NCI-H524 treated with DMSO at 0.1 percent for 48 hours (cell line): Measurements from ENCODE around the gene ESAM.

Experiments
- DNase-seq: peaks from one replicate; lab custom pipeline; 2025; lab: John Stamatoyannopoulos, UW

ESAM gene

DNA sequence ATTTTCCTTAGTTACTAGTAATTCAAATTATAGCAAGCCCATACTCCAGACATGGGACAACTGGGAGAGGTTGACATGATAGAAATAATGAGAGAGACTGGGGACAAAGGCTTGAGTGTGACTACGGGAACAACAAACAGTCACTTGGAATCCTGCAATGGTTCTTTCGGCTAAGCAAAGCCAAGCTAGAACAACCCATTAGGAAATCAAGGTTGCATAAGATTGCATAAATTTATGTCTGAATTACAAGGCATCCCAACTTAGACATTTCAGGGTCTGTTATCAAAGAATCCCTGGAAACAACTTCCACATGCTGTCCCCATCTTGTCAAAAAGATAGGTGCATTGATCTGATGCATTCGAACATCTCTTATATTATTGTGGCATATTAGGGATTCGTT lies 32.5 kb downstream of the ESAM start:
- DNase-seq, result no peak

DNA sequence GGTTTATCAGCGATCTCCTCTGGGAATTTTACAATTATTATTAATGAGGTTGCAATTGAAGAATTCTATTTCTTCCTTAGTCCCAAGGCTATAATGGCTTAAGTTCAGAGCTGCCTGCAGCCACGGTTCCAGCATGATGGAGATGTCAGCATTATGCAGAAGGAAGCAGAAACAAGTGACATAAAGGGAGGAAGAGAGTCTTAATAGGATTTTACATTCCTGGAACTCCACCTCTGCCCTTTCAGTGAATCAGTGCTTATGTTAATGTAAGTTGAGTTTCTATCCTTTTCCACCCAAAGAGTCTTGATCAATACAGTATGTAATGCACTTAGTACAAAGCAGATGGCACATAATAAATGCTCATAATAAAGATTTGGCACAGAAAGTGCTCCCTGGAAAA lies 34.0 kb downstream of the ESAM start:
- no peak for DNase-seq

DNA sequence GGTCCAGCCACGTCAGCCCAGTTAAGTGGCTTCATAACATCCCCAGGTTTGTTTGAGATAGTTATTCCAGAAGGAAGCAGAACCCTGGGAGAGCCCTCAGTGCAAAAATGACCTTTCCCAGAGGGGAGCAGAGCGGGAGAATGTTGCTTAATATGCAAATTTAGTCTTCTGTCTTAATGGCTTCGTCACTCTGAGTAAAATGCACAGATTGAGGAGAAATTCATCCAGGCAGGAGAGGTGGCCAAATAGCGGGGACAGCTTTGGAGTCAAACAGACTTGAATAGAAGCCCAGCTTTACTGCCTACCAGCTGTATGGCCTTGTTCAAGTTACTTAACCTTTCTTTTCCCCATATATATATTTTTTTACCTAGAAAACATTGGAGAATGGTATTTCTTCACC lies 34.6 kb downstream of the ESAM start:
- DNase-seq, result no peak

DNA sequence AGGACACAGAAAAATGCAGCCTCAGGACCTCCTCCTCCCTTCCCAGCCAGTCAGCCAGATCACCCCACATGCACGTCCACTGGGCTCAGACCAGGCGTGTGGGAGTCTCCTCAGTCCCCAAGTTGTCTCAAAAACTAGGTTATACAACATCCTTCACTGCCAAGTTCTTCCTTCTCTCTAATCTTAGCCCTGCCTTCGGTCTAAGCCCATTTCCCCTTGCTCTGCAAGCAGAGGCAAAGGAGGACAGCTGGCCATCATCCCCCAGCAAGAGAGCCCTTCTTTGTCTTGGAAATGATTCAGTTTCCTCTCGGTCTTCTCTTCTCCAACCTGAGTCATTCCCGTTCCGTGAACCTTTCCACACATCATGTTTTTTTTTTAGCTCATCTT lies 36.4 kb downstream of the ESAM start:
- DNase-seq, result no peak

DNA sequence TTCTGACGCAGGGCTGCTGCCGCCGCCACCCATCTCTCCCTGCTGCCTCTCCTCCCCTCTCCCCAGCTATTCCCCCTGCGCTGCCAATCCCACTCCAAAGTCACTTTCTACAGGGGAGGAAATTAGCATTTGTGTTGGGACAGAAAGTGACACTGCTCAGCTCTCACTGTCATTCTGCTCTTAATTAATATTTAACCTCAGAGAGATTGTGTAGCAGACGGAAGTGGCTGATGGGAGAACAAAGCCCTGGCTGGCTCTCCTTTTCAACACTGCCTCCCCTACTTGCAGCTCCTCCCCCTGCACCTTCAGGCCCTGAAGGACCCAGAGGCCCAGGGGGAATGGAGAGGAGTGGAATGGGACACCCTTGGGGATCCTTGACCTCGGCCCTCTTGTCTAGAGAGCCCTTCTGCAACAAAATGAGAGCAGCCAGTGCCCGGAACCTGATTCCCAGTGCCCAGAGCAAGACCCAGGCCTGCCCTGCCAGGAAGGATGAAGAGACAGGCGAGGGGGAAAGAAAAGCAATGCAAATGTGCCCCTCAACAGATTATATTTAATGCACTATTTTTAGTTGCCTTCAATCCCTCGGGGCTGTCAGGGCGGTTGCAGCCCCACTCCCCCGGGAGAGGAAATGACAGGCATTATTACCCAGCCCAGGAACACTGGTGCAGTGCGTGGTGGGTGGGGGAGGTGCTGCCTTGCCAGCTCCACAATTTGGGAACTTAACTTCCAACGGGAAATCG lies 36.9 kb downstream of the ESAM start:
- no peak for DNase-seq

DNA sequence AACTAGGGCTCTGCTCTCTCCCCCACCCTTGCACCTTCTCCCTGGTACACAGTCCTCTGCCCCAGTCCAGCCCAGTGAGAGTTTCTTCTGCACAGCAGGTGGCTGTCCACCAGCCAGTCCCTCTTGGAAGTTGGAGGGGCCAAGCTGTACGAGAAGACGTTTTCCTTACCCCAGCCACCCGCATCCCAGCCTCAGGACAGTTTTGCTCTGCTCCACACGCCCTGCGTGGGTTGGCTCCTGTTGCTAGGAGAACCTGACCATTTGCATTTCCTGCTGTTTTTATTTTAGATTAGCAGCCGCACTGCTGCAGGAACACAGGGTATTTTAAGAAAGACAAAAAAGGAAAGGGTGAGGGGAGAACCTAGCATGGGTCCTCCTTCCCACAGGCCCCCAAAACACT lies 39.9 kb downstream of the ESAM start:
- no peak for DNase-seq

DNA sequence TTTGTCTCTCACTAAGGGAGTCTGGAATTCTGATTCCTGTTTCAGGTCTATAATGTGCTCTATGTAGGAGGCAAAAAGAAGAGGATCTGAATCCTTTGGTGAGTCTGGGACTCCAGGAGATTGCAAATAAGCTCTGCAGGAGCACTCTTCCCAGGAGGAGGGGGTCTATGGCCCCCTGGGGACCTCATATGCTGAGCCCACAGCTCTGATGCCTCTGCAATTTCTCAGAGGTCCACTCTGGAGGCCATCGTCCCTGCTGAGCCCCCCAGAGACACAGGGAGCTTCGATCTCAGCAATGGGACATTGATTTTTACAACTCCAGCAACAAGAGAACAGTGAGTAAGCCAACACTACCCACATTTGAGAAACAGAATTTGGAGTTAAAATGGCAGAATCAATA lies 42.6 kb downstream of the ESAM start:
- no peak for DNase-seq

DNA sequence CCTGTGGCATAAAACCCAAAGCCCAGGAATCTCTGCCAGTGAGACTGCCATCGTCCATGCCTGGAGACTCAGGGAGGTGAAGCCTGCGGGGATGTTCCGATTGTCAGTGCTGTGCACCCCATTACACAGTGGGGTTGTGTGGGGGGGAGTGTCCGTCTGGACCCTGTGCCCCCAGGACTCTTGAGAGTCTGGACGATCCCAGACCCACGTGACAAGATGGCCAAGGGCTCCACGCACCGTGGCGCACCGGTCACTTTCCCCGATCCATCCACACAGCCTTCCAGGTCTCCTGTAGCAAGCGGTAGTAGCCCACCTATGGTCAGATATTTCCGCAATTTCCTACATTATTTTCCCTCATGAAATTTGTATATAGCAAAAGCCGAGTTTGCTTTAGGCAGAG lies 43.3 kb downstream of the ESAM start:
- no peak for DNase-seq

DNA sequence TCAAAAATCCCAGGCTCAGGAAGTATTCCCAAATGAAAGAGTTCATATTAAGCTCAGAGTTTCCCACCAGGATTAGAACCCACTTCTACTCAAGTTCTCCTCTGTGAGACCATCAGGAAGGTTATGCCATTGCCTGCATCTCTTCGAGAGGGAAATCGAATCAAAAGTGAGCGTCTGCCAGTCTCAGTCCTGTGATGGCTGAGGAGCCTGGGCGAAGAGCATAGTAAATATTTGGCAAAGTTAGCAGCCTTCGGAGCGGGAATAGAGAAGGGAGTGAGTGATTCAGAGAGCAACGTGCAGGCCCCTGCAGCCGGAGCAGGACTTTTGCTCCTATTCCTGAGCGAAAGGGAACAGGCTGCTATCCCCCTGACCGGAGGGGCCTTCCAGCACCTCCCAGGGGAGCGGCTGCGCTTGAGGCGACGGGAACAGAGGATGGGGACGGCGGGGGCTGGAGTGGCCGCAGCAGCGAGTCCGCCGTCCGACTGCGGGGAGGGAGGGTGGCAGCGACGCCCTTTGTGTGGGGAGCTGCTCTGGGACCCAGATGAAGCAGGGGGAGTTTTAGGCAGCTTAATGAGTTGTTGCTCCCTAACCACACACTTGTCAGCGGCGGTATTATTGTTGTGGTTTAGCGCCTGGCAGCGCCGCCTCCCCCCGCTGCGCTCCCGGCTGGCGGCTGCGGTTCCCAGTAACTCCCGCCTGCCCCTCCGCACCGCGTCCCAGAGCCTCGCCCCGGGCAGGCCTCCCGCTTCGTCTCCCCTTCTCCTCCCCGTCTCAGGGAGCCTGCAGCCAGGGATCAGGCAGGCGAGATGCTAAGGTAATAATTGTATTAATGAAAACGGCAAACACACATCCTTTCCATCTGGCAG lies 44.1 kb downstream of the ESAM start:
- no peak for DNase-seq

DNA sequence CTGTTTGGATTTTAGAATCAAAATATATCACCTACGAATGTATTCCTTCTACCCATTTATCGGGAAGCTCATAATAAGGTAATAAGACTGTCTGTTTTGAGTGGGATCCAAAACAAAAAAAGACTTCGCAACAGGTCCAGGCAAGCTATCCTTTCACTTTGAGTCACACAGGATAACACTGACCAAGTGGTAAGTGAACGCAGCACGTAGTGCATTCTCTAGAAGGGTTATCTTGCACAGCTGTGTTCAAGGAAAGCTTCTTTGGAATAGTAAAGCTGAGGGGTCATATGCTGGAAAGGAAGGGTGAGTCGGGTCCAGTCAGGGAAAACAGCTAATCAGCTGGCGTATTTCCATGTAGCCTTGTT lies 44.7 kb downstream of the ESAM start:
- no peak for DNase-seq

DNA sequence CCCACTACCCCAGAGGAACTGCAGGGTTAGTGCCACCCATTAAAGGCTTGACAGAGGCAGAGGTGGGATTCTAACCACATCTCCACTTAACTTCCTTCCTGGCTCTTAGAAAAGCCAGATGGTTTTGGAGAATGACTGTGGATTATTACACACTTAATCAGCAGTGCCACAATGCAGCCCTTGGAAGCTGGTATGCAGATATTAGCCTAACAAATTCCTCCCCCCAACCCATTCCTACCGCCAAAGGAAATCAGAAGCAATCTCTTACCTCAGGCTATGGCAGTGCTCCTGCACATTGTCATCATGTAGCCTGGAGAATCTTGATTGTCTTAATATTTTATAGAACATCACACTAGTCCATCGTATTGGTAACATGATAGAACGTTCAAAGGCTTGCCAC lies 45.5 kb downstream of the ESAM start:
- DNase-seq, result peak; percentile 57

DNA sequence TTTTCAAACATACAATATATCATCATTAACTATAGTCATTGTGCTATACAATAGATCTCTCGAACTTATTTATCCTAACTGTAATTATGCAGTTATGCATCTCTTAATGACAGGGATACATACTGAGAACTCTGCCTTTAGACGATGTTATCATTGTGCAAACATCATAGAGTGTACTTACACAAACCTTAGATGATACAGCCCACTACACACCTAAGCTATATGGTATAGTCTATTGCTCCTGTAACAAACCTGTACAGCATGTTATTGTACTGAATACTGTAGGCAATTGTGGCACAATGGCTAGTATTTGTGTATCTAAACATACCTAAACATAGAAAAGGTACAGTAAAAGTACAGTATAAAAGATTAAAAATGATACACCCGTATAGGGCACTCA lies 49.7 kb downstream of the ESAM start:
- DNase-seq, result no peak

DNA sequence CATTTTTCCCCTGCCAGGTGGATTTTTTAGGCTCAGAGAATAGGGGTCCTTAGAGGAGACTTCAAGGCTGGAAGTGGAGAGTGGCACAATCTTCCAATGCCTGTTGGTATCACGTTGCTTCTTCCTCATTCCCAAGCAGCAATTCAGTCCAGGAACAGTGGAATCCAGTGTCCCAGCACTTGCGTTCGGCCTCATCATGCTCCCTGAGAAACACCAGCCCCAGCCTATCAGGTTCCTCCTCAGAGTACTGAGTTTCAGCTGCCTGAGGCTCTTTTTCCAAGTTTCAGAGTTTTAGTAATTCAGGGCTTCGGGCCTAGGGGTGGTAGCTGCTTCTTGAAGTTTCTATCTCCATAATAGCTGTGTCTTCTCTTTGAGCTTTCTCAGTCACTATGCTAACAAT lies 54.3 kb downstream of the ESAM start:
- DNase-seq, result no peak
